Pancreas (tissue), 10 donors: ENCODE measurements around the gene RERG. TPM values are rescaled to one million over a fixed set of nuclear protein-coding genes. Genes with fewer than 3 reads are reported as not detected.

Experiments
- ATAC-seq, 4 donors: fragments of 200-7000 bp; cut with Tn5 transposase; one replicate each; pipeline versions ENCODE4 v1.8.0 to v1.9.1; 2020; ENCODE audit warnings: mild to moderate bottlenecking in 4 of 4, moderate library complexity in 4 of 4
- DNase-seq, 6 donors: peaks; one replicate each; pipeline ENCODE4 v3.0.0-alpha.2; 2020
- FAIRE-seq: peaks from 2 replicates; lab custom pipeline; 2012; peaks lifted over from hg19 to GRCh38; lab: Jason Lieb, UNC
- H3K27ac ChIP-seq, 4 donors: fragments of 200-600 bp; sonication (generic); 1 replicate in 3 of 4; 2 replicates in 1 of 4; pipeline versions ENCODE4 v1.5.0 to v1.8.0; 2020
- H3K27me3 ChIP-seq, 4 donors: fragments of 200-600 bp; one replicate each; pipeline ENCODE4 v1.8.0; 2021
- H3K36me3 ChIP-seq, 3 donors: fragments of 200-600 bp; sonication (generic) in 1 of 3; one replicate each; pipeline versions ENCODE4 v1.5.0 to v1.8.0; 2020 to 2021
- H3K4me1 ChIP-seq, 3 donors: fragments of 200-600 bp; one replicate each; pipeline ENCODE4 v1.8.0; 2021
- H3K4me3 ChIP-seq, 4 donors: fragments of 200-600 bp; sonication (generic) in 2 of 4; one replicate each; pipeline versions ENCODE4 v1.5.0 to v1.8.0; 2020 to 2021
- H3K9me3 ChIP-seq, 4 donors: fragments of 200-600 bp; one replicate each; pipeline ENCODE4 v1.8.0; 2021
- WGBS, 2 donors: extraction: QIAGEN DNeasy Blood & Tissue Kit; methylation state at CpG; one replicate each; pipeline ENCODE4 v1.1.7; 2013; 5-methylcytosine and 5-hydroxymethylcytosine counted together
- intact Hi-C, 3 donors: fragments of 100-400 bp; cut with DNase I; formaldehyde crosslinking; loops; one replicate each; pipeline versions ENCODE4 v1.11.1 to v1.14.2; 2022
- polyA plus RNA-seq, 2 donors: library from polyadenylated mRNA; stranded (reverse); fragments of 200-250 nt; gene quantifications; one replicate each; pipeline ENCODE4 v1.2.3, GENCODE V29; 2013
- total RNA-seq, 6 donors: library from RNA; stranded (reverse); fragmentation: NEBNext Ultra II Directional in 4 of 6; extraction: Animal tissue kit (Norgen Biotek cat#: 25700) in 4 of 6; gene quantifications; one replicate each; pipeline versions ENCODE4 v1.2.1 to v1.2.4, GENCODE V29; 2021 to 2023
- TF ChIP-seq, protein P1 (sequence below), 4 donors: fragments of 200-600 bp; sonication (generic) in 3 of 4; IDR thresholded peaks; one replicate each; pipeline versions ENCODE4 v1.5.0 to v1.8.0; 2021; ENCODE audit warnings: antibody characterized with exemption in 4 of 4
- donor health status: healthy with polysubstance abuse.
- donor health status: DM: no; HTN: no; CAD: no; lungs with moderate emphysema.
- donor health status: DM: no; HTN: no; CAD: no.
- donor health status: control.
- donor health status: control.
- donor health status: Bipolar disorder and iron deficiency.
- donor health status: DM: yes; HTN: yes; CAD: no.
- donor health status: DM: no; HTN: no; CAD: no.
- donor health status: DM: no; HTN: no; CAD: no.
- donor health status: DM: yes; HTN: yes; CAD: no.

The RERG gene
- total and polyA plus RNA-seq, 8 donors = 2.0 to 10.4 (median 5.5) TPM

- FAIRE-seq (peak; percentile 13), DNase-seq (no peak), ATAC-seq (peak in 3 of 4 donors; percentile 31 to 75 (median 72))
- no peak overlapping the region for H3K4me3 ChIP-seq
- no peaks in the 10 kb centered on the region for H3K36me3 ChIP-seq
- H3K9me3 ChIP-seq = no peaks in the 10 kb centered on the region
- H3K27me3 ChIP-seq = no peaks in the 10 kb centered on the region
- intact Hi-C loops = loop anchor here in 1 of 3 donors (5.0 kb wide), 1 partner anchor 69 kb away; the partner anchor contains the start of gene RERG
- no peaks in the 10 kb centered on the region for H3K4me1 ChIP-seq
- TF ChIP-seq, protein P1, sequence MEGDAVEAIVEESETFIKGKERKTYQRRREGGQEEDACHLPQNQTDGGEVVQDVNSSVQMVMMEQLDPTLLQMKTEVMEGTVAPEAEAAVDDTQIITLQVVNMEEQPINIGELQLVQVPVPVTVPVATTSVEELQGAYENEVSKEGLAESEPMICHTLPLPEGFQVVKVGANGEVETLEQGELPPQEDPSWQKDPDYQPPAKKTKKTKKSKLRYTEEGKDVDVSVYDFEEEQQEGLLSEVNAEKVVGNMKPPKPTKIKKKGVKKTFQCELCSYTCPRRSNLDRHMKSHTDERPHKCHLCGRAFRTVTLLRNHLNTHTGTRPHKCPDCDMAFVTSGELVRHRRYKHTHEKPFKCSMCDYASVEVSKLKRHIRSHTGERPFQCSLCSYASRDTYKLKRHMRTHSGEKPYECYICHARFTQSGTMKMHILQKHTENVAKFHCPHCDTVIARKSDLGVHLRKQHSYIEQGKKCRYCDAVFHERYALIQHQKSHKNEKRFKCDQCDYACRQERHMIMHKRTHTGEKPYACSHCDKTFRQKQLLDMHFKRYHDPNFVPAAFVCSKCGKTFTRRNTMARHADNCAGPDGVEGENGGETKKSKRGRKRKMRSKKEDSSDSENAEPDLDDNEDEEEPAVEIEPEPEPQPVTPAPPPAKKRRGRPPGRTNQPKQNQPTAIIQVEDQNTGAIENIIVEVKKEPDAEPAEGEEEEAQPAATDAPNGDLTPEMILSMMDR (IDR thresholded peaks at IDR 0.05) = no peak
- 29 to 50% methylated on average over 2 of the region's 2 CpGs for WGBS, 2 donors
- peak overlapping the region in 2 of 4 donors; percentile 4 to 5 for H3K27ac ChIP-seq
These were observed 68.3 kb downstream of the RERG start for GRCh38 chr12:15152868-15153267.

GRCh38 chr12:15152456-15152855, 68.8 kb downstream of the RERG start:
- intact Hi-C loops = loop anchor here in 1 of 3 donors (5.0 kb wide), 1 partner anchor 70 kb away; the partner anchor contains the start of gene RERG
- H3K4me3 ChIP-seq = no peak overlapping the region
- H3K9me3 ChIP-seq = no peaks in the 10 kb centered on the region
- 43 to 69% methylated on average over 1 of the region's 1 CpG for WGBS, 2 donors
- peak; percentile 34 for FAIRE-seq
- no peaks in the 10 kb centered on the region for H3K27me3 ChIP-seq
- no peaks in the 10 kb centered on the region for H3K4me1 ChIP-seq
- no peaks in the 10 kb centered on the region for H3K36me3 ChIP-seq
- DNase-seq = no peak
- ATAC-seq = peak in 3 of 4 donors; percentile 66 to 73 (median 67)
- H3K27ac ChIP-seq = peak overlapping the region in 2 of 4 donors; percentile 4 to 5
- TF ChIP-seq, protein P1 (IDR thresholded peaks at IDR 0.05) = peak in 1 of 4 donors; percentile 17

- Histone ChIP-seq H3K9me3 (no peaks in the 10 kb centered on the region), H3K27ac (no peak overlapping the region), H3K27me3 (no peaks in the 10 kb centered on the region), H3K4me3 (no peak overlapping the region), H3K36me3 (no peaks in the 10 kb centered on the region), H3K4me1 (peaks cover 0 to 3% (median 0%) of the 10 kb centered on the region in 3 donors)
- FAIRE-seq (peak; percentile 84), DNase-seq (no peak), ATAC-seq (peak in 3 of 4 donors; percentile 76 to 84 (median 82))
- TF ChIP-seq, protein P1 (IDR thresholded peaks at IDR 0.05) = peak in 2 of 4 donors; percentile 31 to 40
- WGBS, 2 donors = 46 to 55% methylated on average over 5 of the region's 5 CpGs
- intact Hi-C loops = loop anchor here in 1 of 3 donors (5.0 kb wide), 1 partner anchor 71 kb away; the partner anchor contains the start of gene RERG
These were observed 69.8 kb downstream of the RERG start for GRCh38 chr12:15151161-15152091.

DNA sequence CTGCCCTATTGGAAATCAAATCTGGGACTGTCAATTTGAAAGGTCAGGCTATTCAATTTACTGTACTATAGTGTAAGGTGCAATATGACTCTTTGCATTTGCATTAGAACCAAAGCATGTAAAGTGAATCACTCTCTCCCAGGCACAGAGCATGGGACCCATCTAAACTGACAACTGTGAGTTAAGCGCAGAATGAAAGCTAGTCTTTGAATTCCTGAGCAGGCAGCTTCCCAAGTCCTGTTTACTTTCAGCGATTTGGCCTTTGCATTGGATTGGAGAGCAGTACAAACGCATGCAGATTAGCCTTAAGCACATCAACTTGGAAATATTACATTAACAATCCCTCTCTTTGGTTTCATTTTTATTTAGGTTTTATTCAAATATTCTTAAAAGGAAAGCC, 74.6 kb downstream of the RERG start:
- peaks cover 0 to 8% (median 0%) of the 10 kb centered on the region in 3 donors for H3K4me1 ChIP-seq
- no peak overlapping the region for H3K4me3 ChIP-seq
- no peak for DNase-seq
- H3K9me3 ChIP-seq = no peaks in the 10 kb centered on the region
- TF ChIP-seq, protein P1 (IDR thresholded peaks at IDR 0.05) = no peak
- intact Hi-C loops = loop anchor here in 1 of 3 donors (10.0 kb wide), 1 partner anchor 68 kb away; no protein-coding TSS in a partner anchor
- H3K27me3 ChIP-seq = no peaks in the 10 kb centered on the region
- no peak overlapping the region for H3K27ac ChIP-seq
- WGBS, 2 donors = 8 to 21% methylated on average over 3 of the region's 3 CpGs
- ATAC-seq = peak in 2 of 4 donors; percentile 61 to 72
- FAIRE-seq = no peak
- H3K36me3 ChIP-seq = no peaks in the 10 kb centered on the region
